ENCODE data around the gene RNF26. TPM values are rescaled to one million over a fixed set of nuclear protein-coding genes. Genes with fewer than 3 reads are reported as not detected.
A peak's percentile ranks its signal among the peaks of the same experiment; 100 is the strongest.

RNF26 gene
- total RNA-seq, 1 donor from 2014 or later = 15.0 TPM

DNA sequence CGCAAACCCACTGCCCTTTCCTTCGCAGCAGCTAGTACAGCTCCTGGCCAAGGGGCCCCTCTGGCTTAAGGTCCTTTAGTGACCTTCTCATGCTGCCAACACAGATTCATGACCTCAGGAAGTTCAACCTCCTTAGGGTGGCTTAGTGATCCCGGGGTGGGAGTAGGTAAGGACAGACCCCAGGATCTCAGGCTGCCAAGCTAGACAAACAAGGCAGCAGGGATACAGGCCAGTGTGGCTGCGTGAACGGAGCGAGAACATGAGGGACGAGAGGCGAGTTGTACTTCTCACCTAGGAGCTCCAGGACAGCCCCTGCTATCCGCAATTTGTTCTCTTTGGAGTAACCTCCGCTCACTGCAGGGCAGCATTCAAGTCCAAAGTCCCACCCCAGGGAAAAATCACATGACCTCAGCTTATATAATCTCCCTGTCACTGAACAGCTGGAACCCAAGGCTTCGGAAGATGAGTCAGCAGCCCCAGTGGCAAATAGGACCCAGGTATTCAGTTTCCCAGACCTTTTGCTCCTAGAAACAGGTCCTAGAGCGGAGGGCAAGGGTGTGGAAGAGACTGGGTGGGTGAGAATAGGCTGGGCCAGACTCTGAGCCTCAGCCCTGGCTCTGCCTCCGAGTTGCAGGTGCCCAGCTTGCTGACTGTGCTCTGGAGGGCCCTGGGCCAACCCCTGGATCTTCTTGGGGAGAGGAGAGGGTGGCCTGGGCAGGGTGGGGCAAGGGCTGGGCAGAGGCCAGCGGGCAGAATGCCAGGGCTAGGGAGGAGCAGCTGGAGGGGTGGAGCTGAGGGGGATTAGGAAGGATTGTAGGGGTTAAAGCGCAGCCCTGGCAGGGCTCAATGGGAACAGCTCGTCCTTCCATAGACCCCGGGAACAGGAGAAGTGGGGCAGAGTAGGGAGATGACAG is 34.1 kb downstream of the RNF26 start:
- DNase-seq (ENCODE audit: low spot score) (peak; percentile 90), ATAC-seq (peak; percentile 45)

DNA sequence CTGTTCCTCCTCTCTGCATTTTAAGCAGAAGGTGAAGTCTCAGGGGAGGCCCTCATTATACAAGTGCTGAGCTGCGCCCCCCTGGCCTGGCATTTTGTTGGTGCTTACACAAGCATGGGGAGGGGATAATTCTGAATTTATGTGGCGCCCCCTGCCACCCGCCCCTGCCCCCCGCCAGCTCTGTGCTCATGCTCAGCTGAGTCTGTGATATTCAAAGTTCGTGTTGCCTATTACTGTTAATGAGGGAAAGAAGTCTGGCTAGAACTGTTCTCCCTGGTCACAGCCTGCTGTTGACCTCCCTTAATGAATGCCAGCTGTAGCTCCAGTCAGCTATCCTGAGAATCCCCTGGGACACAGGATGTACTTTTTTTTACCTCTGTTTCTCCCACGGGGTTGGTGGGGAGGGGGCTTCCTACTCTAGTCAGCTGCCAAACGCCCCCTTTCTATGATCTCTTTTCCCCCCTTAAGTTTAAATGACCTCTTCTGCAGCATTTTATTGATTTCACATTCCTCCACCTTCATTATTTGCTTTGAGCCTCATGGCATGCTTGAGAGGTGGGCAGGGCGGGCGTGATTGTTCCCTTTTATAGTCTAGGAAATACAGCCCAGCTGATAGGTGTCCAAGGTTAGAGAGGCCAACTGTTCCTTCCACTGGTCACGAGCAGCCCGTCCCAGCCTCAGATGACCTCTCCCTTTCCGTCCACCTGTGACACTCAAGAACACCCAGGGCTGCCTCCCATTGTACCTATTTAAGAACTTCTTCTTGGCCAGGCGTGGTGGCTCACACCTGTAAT is 35.0 kb downstream of the RNF26 start:
- DNase-seq (ENCODE audit: low spot score) (peak; percentile 77), ATAC-seq (peak; percentile 18)

DNA sequence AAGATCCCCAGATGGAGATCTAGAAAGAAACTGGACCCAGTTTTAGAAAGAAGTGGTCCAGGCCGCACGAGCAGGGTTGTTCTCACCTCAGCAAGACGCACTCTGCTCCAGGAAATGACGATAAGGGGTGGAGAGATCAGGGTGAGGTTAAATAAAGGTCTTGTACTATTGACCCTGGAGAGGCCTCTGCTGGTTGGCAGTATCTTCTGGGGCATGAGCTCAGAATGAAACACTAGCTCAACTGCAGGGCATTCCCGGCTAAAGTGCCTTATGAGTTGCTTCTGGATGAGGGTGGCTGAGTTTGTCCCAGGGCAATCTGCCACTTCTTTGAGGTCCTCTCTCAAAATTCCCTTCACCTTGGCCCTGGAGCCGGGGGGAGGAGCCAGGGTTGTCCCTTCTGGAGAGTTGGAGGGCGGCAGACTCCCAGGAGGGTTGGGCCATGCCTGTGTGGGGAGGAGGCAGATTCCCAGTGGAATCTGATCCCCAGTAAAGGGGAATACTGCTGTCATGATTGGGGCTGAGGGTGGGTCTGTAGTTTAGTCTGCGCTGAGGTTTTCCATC is 36.2 kb downstream of the RNF26 start:
- DNase-seq (ENCODE audit: low spot score) (peak; percentile 82), ATAC-seq (peak; percentile 62)

DNA sequence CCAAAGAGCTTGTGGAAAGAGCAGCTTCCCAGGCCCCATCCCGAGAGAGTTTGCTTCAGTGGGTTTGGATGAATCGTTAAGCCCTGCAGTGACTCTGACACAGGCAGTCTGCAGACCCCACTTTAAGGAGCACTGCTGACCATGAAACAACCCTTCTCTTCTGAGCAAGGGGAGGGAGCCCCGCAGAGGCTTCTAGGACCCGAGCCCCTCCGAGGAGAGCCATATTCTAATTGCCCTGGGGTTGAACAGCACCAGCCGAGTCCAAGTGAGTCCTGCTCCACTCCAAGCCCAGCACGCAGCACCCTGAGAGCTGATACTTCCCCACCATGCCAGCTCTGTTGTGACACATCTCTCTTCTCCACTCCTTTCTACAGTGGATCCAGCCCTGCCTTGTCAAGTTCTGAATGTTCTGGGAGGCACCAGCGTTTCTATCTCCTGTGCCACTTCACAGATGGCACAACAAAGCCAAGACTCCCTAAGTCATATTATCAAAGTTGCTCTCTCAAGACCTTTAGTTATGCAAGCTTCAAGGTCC is 36.8 kb downstream of the RNF26 start:
- DNase-seq (ENCODE audit: low spot score) (no peak), ATAC-seq (no peak)

DNA sequence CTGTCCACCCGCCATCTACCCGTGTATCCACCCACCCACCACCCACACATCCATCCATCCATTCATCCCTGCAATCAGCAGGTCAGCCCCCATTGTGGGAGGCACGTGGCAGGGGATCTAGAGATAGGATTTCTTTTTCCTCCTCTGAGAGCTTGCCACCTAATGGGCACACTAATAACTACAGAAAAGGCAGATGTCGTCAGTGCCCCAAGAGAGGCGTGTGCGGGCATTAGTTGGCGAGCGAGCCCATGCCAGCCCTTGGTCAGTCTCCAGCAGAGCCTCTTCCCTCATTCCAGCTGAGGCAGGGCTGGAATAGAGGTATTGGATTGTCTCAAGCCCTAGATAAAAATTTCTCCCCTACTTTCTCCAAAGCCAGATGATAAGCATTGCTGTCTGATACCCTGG is 37.5 kb downstream of the RNF26 start:
- no peak for DNase-seq (ENCODE audit: low spot score)
- ATAC-seq = no peak

DNA sequence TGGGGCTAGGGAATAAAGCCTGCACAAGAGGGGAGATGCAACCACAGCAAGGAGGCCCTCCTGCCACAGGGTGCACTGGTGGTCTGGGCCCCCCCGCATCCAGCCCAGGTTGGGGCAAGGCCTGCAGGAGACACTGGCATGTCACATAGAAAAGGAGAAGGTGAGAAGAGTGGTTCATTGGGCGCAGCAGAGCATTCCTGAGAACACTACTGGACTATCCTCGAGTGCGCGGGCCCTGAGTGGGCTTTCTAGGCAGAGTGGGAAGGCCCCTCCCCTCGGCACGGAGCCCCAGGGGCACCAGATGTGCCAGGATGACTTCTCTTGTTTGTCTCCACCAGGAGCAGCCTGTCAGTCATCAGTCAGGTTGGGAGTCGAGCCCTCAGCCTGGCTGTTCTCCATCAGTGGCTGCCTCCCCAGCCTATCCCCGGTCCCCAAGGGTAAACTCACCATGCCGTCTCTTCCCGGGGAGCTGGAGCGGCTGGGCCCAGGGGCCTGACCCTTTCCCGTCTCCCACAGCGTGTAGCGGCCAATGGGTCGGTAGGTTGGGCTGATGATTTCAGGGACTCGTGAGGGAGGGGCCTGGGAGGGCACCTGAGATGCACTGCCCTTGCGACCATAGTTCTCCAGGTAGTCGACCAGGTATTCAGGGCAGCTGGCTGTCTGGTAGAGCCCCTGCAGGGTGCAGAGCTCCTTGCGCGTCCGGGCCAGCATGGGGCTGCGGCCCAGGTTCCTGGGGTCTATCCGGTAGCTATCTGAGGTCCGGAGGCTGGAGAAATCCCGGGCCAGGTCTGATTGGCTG is 38.1 kb downstream of the RNF26 start:
- DNase-seq (ENCODE audit: low spot score) = no peak
- no peak for ATAC-seq

DNA sequence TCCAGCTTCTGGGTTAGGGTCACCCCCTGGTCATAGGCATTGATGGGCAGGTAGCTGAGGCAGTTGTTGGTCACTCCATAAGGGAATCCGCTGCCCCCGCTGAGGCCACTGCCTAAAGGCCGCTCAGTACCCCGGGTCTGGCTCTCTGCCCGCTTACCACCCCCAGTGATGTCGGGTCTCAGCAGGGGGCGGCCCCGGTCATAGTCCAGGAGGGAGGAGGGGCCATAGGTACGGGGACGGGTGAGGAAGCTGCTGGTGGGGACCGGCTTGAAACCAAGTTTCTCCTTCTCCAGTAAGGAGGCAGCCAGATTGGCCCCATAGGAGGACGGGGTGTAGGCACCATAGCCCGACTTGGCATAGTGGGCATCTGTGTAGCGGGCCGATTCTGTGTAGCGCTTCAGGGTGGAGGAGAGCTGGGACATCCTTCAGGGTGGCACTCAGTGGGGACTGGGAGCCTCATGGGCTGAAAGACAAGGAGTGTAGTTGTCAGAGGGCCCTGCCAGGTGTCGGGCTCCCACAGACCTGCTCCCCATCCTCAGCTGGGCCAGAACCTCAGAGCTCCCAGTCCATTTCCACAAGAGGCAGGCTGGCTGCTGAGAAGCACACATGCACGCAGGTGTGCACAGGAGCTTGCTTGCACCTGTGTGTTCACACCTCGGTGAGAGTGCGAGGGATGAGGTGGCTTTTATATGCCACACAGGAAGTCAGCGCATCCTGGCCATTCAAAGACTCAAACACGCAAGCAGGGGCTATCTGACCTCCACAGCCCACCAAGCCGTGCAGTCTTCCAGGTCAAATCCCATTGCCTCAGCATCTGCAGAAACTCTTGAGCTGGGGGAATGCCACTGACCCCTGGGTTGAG is 39.0 kb downstream of the RNF26 start:
- no peak for ATAC-seq
- DNase-seq (ENCODE audit: low spot score) = peak; percentile 50

DNA sequence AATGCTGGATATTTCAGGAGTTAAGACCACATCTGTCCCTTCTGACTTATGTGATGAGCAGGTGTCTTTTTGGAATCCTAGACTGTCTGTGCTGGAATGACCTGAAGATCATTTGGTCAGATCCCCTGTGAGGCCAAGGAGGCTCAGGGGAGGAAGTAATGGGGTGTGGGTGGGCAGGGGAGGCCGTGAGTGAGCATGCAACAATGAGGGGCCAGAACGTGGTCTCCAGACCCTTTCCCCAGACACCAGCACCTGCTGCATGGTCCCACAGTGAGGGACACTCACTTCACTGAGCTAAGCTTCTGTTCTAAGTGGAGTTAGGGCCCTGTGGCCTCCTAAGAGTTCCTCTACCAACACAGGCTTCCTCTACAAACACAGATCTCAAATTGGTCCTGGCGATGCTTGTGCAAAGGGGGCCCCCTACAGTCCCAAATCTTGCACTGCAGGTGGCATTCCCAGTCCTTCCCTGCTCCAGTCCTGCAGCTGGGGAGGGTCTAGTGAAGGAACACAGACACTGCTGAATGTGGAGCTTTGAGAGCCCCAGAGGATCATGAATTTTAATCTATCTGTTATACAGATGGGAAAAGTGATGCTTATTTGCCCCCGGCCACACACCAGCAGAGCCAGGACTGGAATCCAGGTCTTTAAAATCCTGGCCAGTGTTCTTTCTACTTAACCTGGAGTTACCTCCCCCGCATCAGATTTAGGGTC is 39.7 kb downstream of the RNF26 start:
- DNase-seq (ENCODE audit: low spot score) (peak; percentile 76), ATAC-seq (peak; percentile 56)

DNA sequence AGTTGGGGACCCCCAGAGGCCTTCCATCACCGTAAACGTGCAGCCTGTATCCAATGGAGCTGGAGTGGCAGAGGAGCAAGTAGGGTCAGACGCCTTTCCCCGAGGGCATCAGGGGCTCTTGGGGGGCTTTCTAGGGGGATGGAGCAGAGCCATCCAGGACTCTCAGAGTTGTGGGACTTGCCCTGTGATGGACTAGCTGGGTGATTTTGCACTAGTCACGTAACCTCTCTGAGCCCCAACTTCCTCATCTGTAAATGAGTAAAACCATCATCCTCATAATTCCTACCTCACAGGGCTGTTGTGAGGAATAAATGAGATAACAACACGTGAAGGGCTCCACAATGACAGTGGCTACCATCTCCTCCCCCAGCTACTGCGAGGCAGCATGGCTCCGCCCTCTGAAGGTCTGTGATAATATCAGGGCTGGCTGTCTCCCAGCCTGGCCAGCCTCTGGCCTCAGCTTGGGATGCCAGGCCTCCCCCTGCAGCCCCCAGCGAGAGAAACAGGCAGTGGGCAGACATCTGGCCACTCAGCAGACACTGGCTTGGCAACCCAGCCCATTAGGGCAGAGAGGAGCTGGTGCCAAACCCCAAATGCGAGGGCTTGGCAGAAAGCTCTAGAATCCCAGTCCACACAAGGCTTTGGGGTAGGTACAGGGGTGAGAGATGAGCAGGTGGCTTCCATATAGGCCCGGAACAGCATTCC is 40.5 kb downstream of the RNF26 start:
- DNase-seq (ENCODE audit: low spot score) (peak; percentile 46), ATAC-seq (no peak)

DNA sequence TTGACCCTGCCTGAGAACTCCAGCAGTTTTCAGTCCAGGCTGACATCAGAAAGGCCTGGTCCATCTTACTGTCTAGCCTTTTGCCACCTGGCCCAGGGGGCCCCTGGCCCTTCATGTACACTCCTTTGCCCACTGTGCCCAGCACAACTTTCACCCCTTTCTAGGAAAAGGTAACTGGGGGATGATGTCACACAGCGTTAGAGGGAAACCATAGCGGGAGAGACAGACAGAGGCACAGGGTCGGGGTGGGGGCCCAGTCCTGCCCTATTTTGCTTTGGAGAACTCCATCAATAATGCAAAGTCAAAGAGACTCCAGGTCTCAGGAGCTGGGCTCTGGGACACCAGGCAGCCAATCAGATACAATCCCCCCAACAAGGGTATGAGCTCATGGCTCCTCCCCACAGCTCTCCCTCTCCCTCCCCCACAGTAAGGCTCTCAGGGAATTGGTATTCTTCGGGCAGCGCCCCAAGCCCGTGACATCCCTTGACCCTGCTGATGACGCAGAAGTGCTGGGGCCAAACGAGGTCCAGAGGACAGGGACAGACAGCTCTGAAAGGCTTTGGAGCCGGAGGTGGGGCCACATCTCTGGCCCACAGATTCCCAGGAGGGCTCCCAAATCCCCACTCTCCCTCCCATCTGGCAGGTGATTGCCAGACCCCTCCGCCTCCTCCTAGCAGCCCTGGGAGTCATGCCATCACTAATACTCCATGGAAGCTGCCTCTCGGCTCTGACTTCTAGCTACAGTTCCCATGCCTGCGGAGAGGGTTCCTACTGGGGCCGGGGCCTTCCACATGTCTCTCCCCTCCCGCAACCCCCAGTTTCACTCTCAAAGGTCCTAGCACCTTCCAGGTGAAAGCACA is 41.2 kb downstream of the RNF26 start:
- peak; percentile 75 for DNase-seq (ENCODE audit: low spot score)

DNA sequence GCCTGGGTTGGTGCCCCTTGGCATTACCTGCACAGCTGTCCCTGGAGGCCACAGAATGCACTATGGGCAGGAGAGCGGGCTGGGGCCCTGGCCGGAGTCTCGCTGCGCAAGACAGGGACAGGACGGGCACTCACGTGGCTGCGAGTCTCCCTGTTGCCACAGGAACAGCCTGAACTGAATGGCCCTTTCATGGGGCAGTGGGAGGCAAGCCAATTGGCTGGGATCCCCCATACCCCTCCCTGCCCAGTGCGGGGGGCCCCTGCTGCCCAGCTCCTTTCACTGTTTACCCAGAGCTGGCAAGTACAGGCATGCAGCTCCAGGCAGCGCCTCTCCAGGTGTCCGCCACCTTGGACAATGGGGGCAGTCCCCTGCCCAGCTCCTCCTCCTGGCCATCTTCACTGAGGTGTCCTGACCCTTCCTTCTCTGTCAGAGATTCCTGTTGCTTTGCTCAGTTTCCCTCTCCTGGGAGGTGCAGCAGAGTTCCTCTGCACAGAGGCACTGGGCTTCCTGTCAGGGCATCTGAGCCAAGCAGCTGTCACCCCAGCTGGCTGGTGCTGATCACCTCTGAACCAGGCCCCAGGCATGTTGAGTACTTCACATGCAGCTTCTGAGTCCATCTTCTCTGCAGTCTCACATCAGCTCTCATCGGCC is 42.0 kb downstream of the RNF26 start:
- peak; percentile 68 for ATAC-seq
- DNase-seq (ENCODE audit: low spot score) = peak; percentile 77

More for the DNA sequence above, 41.2 kb downstream of the RNF26 start:
- peak; percentile 41 for ATAC-seq

DNA sequence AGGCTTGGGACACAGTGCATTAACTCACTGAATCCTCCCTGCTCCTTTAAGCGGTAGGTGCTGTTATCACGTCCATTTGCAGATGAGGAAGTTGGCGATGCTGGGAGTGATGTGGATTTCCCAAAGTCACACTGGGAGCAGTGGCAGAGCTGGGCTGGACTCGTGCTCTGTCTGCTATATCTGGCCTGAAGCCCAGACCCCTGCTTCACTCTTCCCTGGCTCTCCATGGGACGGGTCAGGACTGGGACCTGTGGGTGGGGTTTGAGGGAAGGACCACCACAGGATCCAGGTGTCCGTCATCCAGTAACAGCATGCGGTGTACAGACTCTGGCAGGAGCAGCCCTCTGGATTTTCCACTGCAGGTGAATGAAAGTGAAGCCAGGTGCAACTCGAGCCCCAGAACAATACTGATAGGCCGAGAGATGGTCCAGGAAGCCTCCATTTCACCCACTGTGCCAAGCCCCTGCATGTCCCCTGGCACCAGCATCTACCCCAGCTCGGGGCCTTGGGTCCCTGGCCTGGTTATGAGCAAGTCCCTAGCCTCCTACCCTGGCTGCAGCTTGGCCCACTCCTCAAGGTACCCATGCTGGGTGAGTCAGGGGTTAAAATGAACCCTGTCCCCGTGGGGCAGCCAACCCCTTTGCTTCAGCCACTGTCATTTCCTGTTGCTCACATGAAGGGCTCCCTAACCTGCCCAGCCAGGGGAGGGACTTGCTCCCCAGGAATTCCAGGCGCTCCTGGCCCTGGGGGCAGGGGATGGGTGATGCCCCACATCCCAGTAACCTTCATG is 43.0 kb downstream of the RNF26 start:
- no peak for DNase-seq (ENCODE audit: low spot score)

DNA sequence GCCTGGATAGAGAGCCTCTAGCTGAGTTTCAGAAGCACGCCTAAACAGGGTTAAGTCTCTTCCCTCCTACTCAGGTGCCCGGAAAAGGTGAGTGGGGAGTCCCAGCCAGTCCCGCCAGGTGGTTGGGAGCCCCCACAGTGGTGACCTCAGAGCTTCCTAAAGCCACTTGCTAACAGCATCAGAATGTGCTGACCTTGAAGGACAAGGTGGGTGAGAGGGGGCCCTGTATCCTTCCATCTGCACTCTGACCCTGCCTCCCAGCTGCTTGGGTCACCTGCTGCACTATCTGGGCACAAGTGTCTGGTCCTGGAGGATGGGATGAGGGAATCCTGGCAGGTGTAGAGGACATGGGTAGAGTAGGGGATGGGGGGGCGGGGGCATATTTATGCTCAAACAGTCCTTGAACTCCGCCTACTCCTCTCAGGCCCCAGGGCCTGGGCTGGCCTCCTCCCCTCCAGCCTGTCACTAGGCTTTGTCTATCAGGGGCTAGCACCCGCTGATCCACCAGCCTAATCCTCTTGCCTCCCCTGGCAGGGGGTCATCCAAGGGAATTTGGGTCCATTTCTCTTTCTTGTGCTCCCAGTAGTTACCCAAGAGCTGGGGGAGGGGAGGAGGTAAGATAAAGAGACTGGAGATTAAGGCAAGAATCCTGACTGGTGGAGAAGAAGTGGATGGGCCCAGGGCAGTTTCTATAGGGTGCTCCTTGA is 43.8 kb downstream of the RNF26 start:
- ATAC-seq (no peak), DNase-seq (ENCODE audit: low spot score) (no peak)

More for the DNA sequence above, 43.0 kb downstream of the RNF26 start:
- ATAC-seq = no peak

DNA sequence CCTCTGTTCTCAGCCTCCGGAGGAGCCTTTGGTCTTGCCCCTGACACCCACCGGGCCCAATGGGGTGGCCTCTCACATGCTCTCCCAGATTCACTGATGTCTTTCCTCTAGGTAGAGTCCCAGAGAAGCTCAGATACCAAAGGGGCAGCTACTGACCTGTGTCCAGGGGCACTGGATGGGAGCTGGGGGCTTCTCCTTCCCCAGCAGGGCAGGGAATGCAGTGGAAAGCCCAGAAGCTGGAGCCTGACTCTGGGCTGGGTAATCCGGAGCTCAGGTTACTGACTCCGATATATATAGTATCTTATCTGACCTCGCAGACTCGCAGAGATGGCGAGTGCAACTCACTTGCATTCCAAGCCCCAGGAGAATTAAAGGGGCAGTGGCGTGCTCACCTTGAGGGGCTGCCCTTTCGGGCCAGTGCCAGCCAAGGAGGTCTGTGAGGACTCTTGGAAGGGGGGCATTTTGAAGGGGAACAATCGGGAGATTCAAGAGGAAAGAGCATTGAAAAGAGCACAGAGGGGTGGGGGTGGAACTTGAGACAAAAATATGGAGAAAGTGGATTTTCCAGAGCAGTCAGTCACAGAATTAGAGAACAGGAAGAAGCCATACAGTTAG is 44.6 kb downstream of the RNF26 start:
- DNase-seq (ENCODE audit: low spot score) (no peak), ATAC-seq (no peak)
